GM13976 (cell line): ENCODE data around the gene HDDC2.

Source experiments
- DNase-seq: peaks from one replicate; pipeline ENCODE4 v3.0.0; 2012; ENCODE audit warnings: low spot score
- in situ Hi-C: fragments of 300-500 bp; cut with MboI; formaldehyde crosslinking; loops from one replicate; pipeline ENCODE4 v1.12.0; 2022; ENCODE audit warnings: low sequenced_read_pairs, mixed read lengths, inconsistent platforms; ENCODE audit not compliant: unreplicated experiment
- TF ChIP-seq, protein P1 (sequence below): IDR thresholded peaks from 2 replicates; pipeline ENCODE4 v1.5.1; 2012; ENCODE audit warnings: borderline replicate concordance, mild to moderate bottlenecking; ENCODE audit not compliant: insufficient read depth; ENCODE audit errors: extremely low read depth, missing control alignments, control extremely low read depth

Gene HDDC2

DNA sequence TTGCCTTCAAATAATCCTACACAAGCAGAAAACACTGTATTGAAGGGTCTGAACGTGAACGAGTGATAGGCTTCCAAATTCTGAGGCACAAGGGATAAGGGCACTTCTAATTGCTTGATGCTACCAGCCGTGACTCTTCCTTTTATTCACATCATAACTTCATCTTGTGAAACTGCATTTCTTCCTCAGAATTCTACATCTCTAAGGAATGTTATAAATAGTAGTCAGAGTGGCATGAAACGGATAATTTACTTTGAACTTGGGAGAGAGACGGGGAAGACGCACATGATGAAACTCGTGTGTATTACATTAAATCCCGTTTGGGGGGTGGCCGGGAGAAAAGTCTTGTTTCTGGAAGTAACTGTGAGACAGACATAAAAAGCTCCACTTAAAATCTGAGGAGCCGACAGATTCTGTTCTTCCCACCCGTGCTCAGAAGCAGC, 754 bp downstream of the HDDC2 start:
- in situ Hi-C loops, result no loop called here
- DNase-seq, result no peak
- TF ChIP-seq, protein P1, sequence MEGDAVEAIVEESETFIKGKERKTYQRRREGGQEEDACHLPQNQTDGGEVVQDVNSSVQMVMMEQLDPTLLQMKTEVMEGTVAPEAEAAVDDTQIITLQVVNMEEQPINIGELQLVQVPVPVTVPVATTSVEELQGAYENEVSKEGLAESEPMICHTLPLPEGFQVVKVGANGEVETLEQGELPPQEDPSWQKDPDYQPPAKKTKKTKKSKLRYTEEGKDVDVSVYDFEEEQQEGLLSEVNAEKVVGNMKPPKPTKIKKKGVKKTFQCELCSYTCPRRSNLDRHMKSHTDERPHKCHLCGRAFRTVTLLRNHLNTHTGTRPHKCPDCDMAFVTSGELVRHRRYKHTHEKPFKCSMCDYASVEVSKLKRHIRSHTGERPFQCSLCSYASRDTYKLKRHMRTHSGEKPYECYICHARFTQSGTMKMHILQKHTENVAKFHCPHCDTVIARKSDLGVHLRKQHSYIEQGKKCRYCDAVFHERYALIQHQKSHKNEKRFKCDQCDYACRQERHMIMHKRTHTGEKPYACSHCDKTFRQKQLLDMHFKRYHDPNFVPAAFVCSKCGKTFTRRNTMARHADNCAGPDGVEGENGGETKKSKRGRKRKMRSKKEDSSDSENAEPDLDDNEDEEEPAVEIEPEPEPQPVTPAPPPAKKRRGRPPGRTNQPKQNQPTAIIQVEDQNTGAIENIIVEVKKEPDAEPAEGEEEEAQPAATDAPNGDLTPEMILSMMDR, result no peak

GRCh38 chr6:125299257-125299656, 2.5 kb downstream of the HDDC2 start:
- in situ Hi-C loops, result no loop called here
- DNase-seq, result no peak
- TF ChIP-seq, protein P1, result no peak

DNA sequence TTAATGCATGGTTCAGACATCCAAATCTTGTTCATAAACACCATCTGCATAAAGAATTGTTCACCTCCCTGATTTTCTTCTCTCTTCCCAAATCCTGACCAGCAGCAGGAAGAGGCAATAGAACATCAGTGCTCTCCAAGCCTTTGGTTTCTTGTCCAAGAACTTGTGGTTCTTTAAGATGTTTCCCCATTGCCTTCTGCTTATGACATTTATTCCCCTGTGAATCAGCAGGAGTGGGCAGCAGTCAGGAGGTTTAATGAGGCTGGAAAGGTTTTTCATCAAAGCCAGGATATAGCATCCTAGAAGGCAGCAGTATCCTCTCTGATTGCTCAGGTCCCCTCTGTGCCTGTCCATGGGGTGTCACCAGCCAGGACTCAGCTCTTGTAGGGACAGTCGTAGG, 5.3 kb downstream of the HDDC2 start:
- DNase-seq, result no peak

GRCh38 chr6:125294925-125295324, 6.8 kb downstream of the HDDC2 start:
- TF ChIP-seq, protein P1, result no peak
- in situ Hi-C loops, result no loop called here
- no peak for DNase-seq

More for the DNA sequence above, 5.3 kb downstream of the HDDC2 start:
- in situ Hi-C loops, result no loop called here
- TF ChIP-seq, protein P1, result no peak

DNA sequence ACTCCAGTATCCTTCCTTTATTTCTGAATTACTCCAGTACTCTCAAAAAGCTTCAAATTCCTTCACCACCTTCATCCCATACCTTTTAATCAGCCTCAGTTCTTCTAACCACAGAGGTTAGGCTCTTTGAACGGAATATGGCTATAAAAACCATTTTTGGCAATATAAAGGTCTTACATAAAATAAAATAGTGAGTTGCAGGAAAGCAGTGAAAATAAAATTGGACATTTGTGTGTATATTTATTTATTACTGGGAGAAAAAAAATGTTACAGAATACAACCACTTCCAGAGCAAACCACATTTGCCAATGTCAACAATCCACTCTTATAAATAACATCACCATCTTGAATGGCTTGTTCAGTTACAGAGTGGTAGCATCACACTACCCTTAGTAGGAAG, 7.7 kb downstream of the HDDC2 start:
- in situ Hi-C loops, result no loop called here
- DNase-seq, result no peak
- TF ChIP-seq, protein P1, result no peak

GRCh38 chr6:125293587-125293986, 8.2 kb downstream of the HDDC2 start:
- in situ Hi-C loops, result no loop called here
- TF ChIP-seq, protein P1, result no peak
- DNase-seq, result no peak

- TF ChIP-seq, protein P1, result no peak
- DNase-seq, result no peak
- in situ Hi-C loops, result no loop called here
These were observed 14.0 kb downstream of the HDDC2 start for GRCh38 chr6:125287718-125288117.
